Measurements from ENCODE around the gene ANAPC13.
A peak's percentile ranks its signal among the peaks of the same experiment; 100 is the strongest.

ANAPC13 gene

DNA sequence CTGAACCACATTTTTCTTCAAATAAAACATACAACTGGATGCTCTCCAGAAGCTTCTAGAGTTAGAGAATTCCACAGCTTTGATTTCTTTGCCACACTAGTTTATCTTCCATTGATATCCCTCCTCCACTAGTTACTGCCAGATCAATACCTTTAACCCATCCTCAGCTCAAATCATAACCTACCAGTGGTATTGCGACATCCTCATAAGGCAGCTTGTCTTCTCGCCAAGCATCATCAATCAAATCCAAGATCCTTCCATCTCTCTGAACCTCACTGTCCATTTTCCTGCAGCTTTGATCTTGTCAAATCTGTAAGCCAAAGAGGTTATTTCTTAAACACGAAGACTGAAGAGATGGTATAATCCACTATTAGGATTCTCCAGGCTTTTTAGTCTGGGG lies 3.2 kb downstream of the ANAPC13 start:
- no peak for DNase-seq (ENCODE audit: low spot score)

- no peak for DNase-seq (ENCODE audit: low spot score)
These were observed 4.6 kb downstream of the ANAPC13 start for GRCh38 chr3:134481166-134481565.

- no peak for DNase-seq (ENCODE audit: low spot score)
These were observed 5.2 kb downstream of the ANAPC13 start for GRCh38 chr3:134480546-134480945.

DNA sequence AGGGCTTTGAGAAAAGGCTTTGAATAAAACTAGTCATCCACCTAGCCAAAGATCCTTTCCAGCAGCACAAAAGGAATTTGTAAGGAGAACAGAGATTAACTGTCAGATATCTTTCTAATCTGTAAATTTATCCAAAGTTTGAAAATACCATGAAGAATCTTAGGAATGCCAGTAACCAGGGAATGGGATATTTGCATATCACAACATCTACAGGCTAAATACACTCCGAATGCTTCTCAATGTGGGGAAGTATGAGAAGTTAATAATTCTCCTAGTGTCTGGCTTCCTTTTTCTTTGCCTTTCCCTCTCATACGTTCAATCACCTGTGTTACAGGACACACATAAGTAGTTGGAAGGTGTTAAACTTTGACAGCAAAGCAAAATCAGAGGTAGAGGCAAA lies 7.8 kb downstream of the ANAPC13 start:
- DNase-seq (ENCODE audit: low spot score), result no peak

GRCh38 chr3:134477002-134477401 lies 8.8 kb downstream of the ANAPC13 start:
- DNase-seq (ENCODE audit: low spot score), result no peak

DNA sequence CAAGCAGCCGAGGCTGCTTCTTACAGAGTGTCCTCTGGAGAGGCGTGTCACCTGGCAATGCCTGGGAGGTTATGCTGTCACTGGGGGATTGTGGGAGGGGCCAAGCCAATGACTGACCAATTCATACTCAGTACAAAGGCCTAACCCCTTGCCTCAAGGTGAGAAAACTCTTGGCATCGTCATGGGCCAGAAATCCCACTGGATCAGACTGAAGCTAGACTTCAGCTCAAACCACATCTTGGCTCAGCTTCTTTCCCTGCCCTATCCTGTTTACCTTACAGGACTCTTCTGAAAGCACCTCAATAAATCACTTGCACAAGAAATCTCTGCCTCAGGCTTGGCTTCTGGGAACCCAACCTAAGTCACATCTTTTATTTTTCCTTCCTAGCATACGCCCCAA lies 9.5 kb downstream of the ANAPC13 start:
- no peak for DNase-seq (ENCODE audit: low spot score)

GRCh38 chr3:134474956-134475355 lies 10.8 kb downstream of the ANAPC13 start:
- no peak for DNase-seq (ENCODE audit: low spot score)

DNA sequence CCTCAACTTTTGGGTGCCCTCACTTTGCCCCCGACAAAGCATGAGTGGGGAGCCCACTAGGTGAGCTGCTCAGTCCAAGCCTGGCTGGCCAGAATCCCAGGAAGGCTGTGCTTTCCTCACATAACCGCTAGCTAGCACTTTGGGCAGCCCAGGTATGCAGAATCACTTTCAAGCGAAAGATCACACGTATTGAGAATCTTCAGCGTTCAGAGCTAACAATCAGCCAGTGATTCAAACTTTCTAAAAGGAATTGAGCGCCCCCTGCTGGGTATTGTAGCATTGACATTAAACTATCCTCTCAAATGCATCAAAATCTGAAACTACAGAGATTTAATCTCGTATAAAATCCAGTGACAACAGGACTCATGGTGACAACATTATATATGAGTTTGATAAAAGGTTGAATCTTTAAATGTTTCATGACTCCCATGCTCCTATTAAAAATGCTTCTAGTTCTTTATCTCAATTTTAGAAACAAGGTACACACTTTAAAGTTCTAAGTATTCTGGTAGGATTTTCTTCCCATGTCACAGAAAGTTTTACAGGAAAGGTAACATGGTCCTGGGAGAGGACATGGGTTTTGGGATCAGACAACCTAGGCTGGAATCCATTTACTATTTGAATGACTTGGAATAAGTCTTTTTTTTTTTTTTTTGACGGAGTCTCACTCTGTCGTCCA lies 11.8 kb downstream of the ANAPC13 start:
- DNase-seq (ENCODE audit: low spot score), result peak; percentile 76

GRCh38 chr3:134472831-134473230 lies 13.0 kb downstream of the ANAPC13 start:
- DNase-seq (ENCODE audit: low spot score), result no peak

GRCh38 chr3:134471521-134472193 lies 14.1 kb downstream of the ANAPC13 start:
- no peak for DNase-seq (ENCODE audit: low spot score)

DNA sequence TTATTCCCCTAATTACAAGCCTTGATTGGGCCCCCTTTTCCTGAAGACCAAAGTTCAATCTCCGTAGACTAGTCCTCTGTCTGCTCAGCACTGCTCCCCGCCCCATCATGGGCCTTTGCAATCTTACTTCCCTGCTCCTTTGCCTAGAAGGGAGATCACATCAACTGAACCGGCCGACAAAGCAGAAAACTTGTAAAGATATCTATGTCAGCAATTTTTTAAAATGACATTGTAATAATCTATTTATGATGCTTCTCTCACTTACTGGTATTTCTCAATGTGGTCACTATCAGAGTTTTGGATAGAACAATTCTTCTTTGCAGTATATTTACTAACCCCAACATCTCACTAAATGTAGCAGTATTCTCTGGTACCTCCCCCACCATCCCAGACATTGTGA lies 17.3 kb downstream of the ANAPC13 start:
- DNase-seq (ENCODE audit: low spot score), result no peak

GRCh38 chr3:134466331-134466730 lies 19.5 kb downstream of the ANAPC13 start:
- no peak for DNase-seq (ENCODE audit: low spot score)

GRCh38 chr3:134464689-134465365 lies 21.0 kb downstream of the ANAPC13 start:
- no peak for DNase-seq (ENCODE audit: low spot score)

- no peak for DNase-seq (ENCODE audit: low spot score)
These were observed 21.6 kb downstream of the ANAPC13 start for GRCh38 chr3:134464064-134464688.

- DNase-seq (ENCODE audit: low spot score), result no peak
These were observed 22.1 kb downstream of the ANAPC13 start for GRCh38 chr3:134463676-134464063.

DNA sequence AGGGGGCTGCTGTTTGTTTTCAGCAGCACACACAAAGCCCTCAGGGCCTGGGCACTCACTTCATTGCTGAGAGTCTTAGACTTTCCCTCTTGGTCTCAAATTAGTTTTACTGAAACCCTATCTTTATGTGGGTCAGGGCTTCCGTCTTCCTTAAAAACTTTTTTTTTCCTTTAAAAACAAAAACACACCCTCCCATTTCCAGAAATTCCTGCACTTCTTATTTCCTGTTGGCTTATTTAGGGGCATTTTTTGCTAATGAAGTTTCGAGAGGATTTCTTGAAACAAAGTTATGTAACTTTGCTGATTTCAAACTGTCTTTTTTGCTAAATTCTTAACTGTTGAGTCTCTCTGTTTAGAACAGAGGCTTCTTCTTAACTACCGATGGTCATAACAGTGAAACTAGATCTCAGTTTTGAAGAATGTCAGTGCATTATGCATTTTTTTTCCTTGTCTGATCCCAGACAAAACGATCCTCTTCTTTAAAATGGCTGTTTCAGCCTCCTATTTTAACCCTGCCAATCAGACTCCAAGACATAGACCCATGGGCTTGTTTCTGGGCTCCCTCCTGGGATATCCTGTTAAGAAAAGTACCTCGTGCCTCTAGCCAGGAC lies 23.3 kb downstream of the ANAPC13 start:
- no peak for DNase-seq (ENCODE audit: low spot score)

DNA sequence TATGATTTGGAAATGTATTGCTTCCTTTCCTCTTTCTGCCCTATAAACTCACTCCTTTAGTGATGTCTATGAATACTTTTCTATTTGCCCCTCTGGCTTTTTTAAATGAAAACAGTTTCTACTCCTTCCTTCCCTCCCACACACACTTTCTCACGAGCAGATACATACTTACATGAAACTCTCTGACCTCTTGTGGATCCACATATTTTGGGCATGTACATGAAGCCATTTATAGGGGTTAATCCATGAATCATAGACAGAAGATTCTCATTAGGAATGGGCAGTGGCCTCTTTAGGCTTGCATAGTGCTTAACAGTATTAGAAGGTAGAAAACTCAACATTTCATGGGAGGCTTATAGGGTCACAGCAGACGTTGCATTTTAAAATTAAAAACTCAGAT lies 24.8 kb downstream of the ANAPC13 start:
- DNase-seq (ENCODE audit: low spot score), result no peak

DNA sequence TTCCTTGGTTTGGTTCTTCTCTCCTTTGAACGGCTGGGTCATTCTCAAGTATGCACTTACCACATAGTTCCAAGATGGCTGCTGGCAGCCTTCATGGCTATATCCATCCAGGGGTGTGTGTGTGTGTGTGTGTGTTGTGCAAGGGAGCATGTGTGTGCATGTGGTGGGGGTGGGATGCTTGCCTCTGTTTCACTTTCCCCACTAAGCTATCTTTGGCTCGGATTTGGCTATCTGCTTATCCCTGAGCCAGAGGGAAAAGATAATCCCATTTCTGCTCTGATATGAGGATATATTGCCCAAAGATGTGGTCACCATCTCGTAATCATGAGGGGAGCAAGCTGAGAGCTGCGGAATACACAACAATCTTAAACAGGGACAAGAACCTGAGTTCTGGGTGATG lies 26.2 kb downstream of the ANAPC13 start:
- no peak for DNase-seq (ENCODE audit: low spot score)

DNA sequence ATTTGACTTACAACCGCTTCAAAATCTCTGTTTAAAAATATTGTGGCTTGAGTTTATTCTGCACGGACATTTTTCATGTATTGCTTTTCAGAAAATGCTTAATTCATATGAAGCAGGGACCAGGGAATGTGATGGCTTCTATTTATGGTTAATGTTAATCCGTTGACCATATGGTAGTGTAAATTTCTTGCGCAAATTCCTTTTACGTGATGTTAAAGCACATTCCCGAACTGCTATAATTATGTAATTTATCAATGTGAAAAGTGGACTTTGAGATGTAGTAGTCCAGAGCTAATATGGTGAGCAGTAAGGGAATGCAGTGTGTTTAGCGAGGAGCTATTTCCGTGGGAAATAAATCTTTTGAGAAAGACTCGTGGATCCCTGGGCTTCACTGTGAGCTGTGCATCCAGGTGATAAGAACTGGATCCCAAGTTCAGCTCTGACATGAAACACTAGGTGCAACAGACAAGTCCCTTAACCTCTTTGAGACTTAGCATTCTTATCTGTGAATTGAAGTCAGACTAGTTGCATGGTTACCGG lies 27.3 kb downstream of the ANAPC13 start:
- DNase-seq (ENCODE audit: low spot score), result no peak

DNA sequence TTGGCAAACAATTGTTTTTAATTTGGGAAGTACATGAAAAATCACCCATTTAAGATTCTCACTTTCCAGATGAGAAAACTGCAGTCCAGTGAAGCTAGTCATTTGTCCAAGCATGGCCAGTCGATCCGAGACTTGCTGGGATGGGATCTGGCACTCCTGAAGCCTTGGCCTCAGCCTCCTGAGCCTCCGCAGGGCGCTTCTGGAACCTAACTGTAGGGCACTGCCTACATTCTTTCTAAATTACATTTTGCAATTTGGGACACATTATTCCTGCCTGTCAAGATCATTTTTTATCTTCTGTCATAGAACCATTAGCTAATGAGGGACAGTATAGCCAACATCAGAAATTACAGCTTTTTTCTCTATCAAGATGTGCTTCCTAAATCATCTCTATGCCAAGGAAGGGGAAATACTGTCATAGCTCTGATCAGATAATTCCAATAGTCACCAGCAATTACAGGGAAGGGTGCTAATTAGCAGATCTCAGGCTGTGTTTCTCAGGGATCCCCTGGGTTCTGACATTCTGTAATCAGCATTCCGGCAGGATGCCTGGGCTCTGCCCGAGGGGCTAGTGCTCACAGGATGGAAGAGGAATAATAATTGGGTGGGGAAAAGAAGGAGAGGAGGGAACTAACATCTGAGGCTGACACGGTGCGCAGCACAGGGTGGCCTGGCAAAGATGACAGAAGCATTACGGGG lies 28.3 kb downstream of the ANAPC13 start:
- DNase-seq (ENCODE audit: low spot score), result no peak

DNA sequence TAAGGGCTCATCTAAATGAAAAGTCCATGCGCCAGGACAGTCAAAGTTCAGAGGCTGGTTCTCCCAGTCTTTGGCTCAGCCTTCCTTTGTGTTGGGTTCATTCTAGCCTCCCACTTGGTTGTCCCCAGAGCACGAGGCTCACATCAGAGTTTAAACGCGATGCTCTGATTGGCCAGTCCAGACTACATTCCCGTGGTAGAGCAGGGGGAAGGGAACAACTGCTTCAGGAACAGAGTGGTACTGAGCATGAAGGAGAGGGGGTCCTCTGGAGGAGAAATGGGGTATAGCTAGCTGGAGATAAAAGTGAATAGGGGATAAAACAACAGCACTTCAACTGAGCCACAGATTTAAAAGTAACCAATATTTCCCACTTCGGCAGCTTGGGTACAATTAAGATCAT lies 32.2 kb downstream of the ANAPC13 start:
- DNase-seq (ENCODE audit: low spot score), result no peak

DNA sequence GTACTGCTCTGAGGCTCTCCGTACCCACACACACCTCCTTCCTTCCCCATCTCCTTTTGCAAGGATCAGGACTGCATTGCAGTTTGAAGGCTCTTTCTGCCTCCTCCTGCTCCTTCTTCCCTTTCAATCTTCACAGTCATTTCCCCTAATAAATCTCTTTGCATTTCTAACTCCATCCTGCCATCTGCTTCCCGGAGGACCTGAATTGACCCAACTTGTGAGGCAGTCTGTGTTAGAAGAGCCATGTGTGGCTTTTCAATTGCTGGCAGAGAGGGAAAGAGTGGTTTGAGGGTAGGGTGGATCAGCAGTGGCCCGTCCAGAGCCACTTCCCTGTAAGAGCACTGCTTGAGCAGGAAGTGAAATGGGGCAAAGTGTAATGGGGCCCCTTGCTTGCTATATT lies 35.8 kb downstream of the ANAPC13 start:
- DNase-seq (ENCODE audit: low spot score), result no peak

Measured in activated CD4-positive, alpha-beta T cell treated with anti-CD3 and anti-CD28 coated beads, Interleukin-2, Interleukin-4, amounts not matched to agents 100 ng/mL and 50 ng/mL, durations not matched to agents 16 hours and 8 hours (primary cell).